ENCODE measurements around the gene ITPR3. TPM values are rescaled to one million over a fixed set of nuclear protein-coding genes. Genes with fewer than 3 reads are reported as not detected.

ITPR3 gene
- total RNA-seq, 1 experiment from 2014 or later, result 23.4 TPM

DNA sequence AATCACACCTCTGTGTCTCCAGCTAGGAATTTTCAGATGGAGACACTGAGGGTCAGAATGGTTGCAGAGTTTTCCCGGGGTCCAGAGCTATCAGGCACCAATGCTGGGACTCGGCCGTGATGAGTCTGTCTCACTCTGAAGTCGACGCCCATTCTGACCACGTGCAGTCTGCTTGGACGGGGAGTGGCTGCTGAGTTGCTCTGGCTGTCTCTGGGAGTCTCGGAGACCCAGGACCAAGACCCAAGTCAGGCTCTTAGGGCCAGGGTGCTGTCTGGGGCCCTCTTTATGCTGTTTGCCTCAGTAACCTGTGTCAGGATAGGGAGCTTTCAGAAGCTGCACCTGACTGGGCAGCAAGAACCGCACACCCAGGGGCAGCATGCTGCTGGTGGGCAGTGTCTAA lies 121.0 kb downstream of the ITPR3 start:
- Histone ChIP-seq H3K36me3 (replicated peaks; ENCODE audit: control insufficient read depth, insufficient read depth, low read length) (no peaks in the 10 kb centered on the region), H3K4me3 (ENCODE audit: insufficient read depth, low read depth, low read length) (no peak overlapping the region), H3K27me3 (ENCODE audit: control insufficient read depth, insufficient read depth, low read length) (no peaks in the 10 kb centered on the region; the same call in 1 of the 2 replicates)
- DNase-seq, result no peak

DNA sequence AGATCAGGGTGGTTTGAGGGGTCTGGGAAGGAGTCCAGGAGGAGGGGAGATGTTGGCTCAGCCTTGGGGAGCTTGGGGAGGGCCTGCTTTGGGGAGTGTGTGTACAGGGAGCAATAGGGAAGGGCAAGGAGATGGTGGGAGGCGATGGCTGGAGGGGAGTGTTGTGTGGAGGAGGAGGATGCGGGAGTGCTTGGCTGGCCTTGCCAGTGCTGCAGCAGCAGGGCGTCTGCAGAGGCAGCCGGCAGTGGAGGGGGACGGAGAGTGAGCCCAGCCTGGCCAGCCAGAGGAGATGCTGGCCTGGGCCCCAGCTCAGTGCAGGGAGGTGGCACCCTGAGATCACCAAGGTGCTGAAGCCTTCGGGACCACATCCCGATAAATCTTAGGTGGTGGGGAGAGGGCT lies 121.7 kb downstream of the ITPR3 start:
- Histone ChIP-seq H3K36me3 (replicated peaks; ENCODE audit: control insufficient read depth, insufficient read depth, low read length) (no peaks in the 10 kb centered on the region), H3K4me3 (ENCODE audit: insufficient read depth, low read depth, low read length) (no peak overlapping the region), H3K27me3 (ENCODE audit: control insufficient read depth, insufficient read depth, low read length) (no peaks in the 10 kb centered on the region; the same call in 1 of the 2 replicates)
- peak; percentile 75 for DNase-seq

DNA sequence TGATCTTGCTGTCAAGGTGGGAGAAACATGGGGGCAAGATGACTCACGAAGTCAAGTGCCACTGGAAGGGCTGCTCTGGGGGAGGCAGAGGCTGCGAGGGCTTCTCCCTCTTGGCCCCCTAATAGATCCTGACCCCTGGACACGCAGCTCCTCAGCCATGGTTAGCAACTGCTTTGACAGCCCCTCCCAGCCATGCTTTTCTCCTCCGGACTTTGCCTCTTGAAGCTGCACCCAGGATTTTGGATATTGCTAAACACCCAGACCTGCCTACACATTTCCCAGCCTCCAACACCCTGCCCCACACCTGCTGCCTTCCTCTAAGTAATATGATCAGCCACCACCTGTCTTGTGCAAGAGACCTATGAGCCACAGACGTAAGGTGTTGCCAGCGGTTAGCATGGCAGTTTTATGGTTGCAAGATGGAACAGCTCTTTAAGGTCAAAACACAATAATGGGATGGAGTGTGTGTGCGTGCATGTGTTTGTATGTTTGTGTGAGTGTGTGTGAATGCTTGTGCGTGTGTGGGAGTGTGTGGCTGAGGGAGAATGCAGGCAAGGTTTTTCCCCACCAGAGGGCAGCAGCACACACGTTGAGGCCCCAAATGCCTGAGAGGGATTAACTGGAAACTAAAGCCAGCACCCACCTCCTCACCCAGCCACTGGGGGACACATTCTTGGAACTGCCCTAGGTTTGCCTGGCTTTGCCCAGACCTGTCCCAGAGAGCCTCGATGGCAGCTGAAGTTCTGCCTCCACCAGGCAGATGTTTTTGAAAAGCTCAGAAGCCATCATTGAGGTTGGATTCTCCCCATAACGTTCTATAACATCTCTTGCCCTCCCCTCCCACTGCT lies 123.1 kb downstream of the ITPR3 start:
- Histone ChIP-seq H3K4me3 (ENCODE audit: insufficient read depth, low read depth, low read length) (no peak overlapping the region), H3K36me3 (replicated peaks; ENCODE audit: control insufficient read depth, insufficient read depth, low read length) (no peaks in the 10 kb centered on the region), H3K27me3 (ENCODE audit: control insufficient read depth, insufficient read depth, low read length) (no peaks in the 10 kb centered on the region; the same call in 1 of the 2 replicates)
- DNase-seq, result peak; percentile 94

DNA sequence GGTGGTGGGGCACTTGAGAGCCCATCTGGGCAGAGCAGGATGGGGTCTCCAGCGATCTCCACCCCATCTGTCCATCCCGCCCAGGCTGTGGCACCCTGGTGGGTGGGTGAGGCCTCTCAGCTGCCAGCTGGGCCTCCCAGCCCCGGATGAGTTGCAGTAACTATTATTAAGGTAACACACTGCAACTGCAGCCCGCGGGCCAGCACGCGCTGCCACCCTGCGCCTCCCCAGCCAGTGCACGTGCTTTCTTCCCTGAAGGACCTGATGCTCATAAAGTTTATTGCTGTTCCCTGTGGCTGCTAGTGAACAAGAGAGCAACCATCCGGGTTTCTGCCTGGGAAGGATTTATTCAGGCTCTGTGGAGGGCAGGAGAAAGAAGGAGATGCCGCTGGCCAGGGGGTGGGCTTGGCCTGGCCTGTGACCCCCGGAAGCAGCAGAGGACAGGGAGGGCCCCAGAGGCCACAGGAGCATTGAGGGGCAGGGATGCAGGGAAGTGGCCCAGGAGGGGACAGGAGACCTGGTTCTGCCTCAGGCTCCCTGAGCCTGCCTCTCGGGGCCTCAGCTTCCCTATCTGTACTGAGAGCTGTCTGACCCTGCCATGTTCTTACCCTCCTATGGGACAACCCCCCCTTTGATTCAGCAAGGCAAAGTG lies 123.9 kb downstream of the ITPR3 start:
- DNase-seq, result peak; percentile 74
- Histone ChIP-seq H3K36me3 (replicated peaks; ENCODE audit: control insufficient read depth, insufficient read depth, low read length) (no peaks in the 10 kb centered on the region), H3K27me3 (ENCODE audit: control insufficient read depth, insufficient read depth, low read length) (no peaks in the 10 kb centered on the region; the same call in 1 of the 2 replicates), H3K4me3 (ENCODE audit: insufficient read depth, low read depth, low read length) (no peak overlapping the region)

DNA sequence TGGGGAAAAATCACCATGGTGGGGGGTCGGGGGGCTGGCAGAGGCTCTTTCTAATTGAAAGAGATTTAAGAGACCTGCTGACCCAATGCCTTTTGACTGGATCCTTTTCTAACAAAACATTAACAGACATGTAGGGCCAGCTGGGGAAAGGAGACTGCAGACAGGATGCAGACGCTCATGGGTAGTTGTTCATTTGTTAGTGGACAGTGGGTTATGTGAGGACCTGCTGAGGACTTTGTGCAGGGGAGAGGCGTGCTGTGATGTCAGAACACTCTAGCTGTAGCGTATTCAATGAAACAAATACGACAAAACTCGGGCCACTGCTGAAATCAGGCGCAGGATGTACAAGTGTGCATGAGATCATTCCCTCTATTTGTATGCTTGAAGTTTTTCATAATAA lies 124.4 kb downstream of the ITPR3 start:
- DNase-seq, result no peak
- no peak overlapping the region for H3K4me3 ChIP-seq (ENCODE audit: insufficient read depth, low read depth, low read length)
- H3K27me3 ChIP-seq (ENCODE audit: control insufficient read depth, insufficient read depth, low read length), result no peaks in the 10 kb centered on the region; the same call in 1 of the 2 replicates
- H3K36me3 ChIP-seq (replicated peaks; ENCODE audit: control insufficient read depth, insufficient read depth, low read length), result no peaks in the 10 kb centered on the region

Other genes starting within 250 kb of the ITPR3 start
- 101 and 113 TPM in 2 replicates for gene KIFC1, start 229.5 kb upstream of the ITPR3 start, total RNA-seq (2014; rRNA removed; shearing (Covaris generic))
- 38.3 and 41.9 TPM in 2 replicates for gene PHF1, start 210.3 kb upstream of the ITPR3 start, total RNA-seq (2014; rRNA removed; shearing (Covaris generic))
- gene CUTA, start 203.2 kb upstream of the ITPR3 start, total RNA-seq (2014; rRNA removed; shearing (Covaris generic)), result 168 and 188 TPM in 2 replicates
- gene SYNGAP1, start 201.3 kb upstream of the ITPR3 start, total RNA-seq (2014; rRNA removed; shearing (Covaris generic)), result 8.3 and 13.4 TPM in 2 replicates
- gene ZBTB9, start 166.7 kb upstream of the ITPR3 start, total RNA-seq (2014; rRNA removed; shearing (Covaris generic)), result 15.5 and 16.4 TPM in 2 replicates
- gene BAK1, start 41.0 kb upstream of the ITPR3 start, total RNA-seq (2014; rRNA removed; shearing (Covaris generic)), result 45.9 and 50.5 TPM in 2 replicates
- gene UQCC2, start 90.4 kb downstream of the ITPR3 start, total RNA-seq (2014; rRNA removed; shearing (Covaris generic)), result 67.1 and 93.6 TPM in 2 replicates
- 0.07 TPM in 1 of 2 replicates, not detected in the other for gene IP6K3, start 125.6 kb downstream of the ITPR3 start, total RNA-seq (2014; rRNA removed; shearing (Covaris generic))
- 74.6 and 79.6 TPM in 2 replicates for gene LEMD2, start 167.8 kb downstream of the ITPR3 start, total RNA-seq (2014; rRNA removed; shearing (Covaris generic))
- gene MLN, start 182.7 kb downstream of the ITPR3 start, total RNA-seq (2014; rRNA removed; shearing (Covaris generic)), result not detected in 2 replicates